MM.1S (cell line): ENCODE data around the gene ATP10B.
A peak's percentile ranks its signal among the peaks of the same experiment; 100 is the strongest.

ENCODE experiments used
- DNase-seq: peaks from one replicate; pipeline ENCODE4 v3.0.0-alpha.2; 2015
- H2AFZ ChIP-seq: fragments of 300-600 bp; sonication (generic); 2 replicates; pipeline ENCODE4 v1.6.0; 2016; ENCODE audit warnings: antibody characterized with exemption, low read length
- H3F3A ChIP-seq: fragments of 300-600 bp; sonication (generic); 2 replicates; pipeline ENCODE4 v1.6.1; 2016; ENCODE audit warnings: mild to moderate bottlenecking, antibody characterized with exemption, low read length, moderate library complexity, mixed read lengths; ENCODE audit not compliant: insufficient read depth
- H3K27ac ChIP-seq: fragments of 300-600 bp; sonication (generic); 2 replicates; pipeline ENCODE4 v1.5.1; 2016; ENCODE audit warnings: mild to moderate bottlenecking, low read length
- H3K27me3 ChIP-seq: fragments of 300-600 bp; sonication (generic); replicated peaks from 2 replicates; pipeline ENCODE4 v1.6.0; 2016; ENCODE audit warnings: low read length; ENCODE audit not compliant: insufficient read depth
- H3K36me3 ChIP-seq: fragments of 300-600 bp; sonication (generic); replicated peaks from 2 replicates; pipeline ENCODE4 v1.6.1; 2016; ENCODE audit warnings: mild to moderate bottlenecking, low read length, mixed read lengths; ENCODE audit not compliant: insufficient read depth
- H3K4me1 ChIP-seq: fragments of 300-600 bp; sonication (generic); 2 replicates; pipeline ENCODE4 v1.6.1; 2016; ENCODE audit warnings: low read length, mixed read lengths
- H3K4me2 ChIP-seq: fragments of 300-600 bp; sonication (generic); 2 replicates; pipeline ENCODE4 v1.6.0; 2016; ENCODE audit warnings: low read depth, low read length
- H3K4me3 ChIP-seq: fragments of 300-600 bp; sonication (generic); 2 replicates; pipeline ENCODE4 v1.5.1; 2016; ENCODE audit warnings: low read length, mixed read lengths
- H3K79me2 ChIP-seq: fragments of 300-600 bp; sonication (generic); 2 replicates; pipeline ENCODE4 v1.6.1; 2016; ENCODE audit warnings: mixed run types, low read length, mixed read lengths
- H3K9ac ChIP-seq: fragments of 300-600 bp; sonication (generic); 2 replicates; pipeline ENCODE4 v1.6.1; 2016; ENCODE audit warnings: low read length, mixed read lengths
- H3K9me2 ChIP-seq: fragments of 300-600 bp; sonication (generic); replicated peaks from 2 replicates; pipeline ENCODE4 v1.6.1; 2016; ENCODE audit warnings: mild to moderate bottlenecking, low read length, mixed read lengths; ENCODE audit not compliant: insufficient read depth
- H3K9me3 ChIP-seq: fragments of 300-600 bp; sonication (generic); replicated peaks from 2 replicates; pipeline ENCODE4 v1.6.1; 2016; ENCODE audit warnings: mild to moderate bottlenecking, low read length, mixed read lengths; ENCODE audit not compliant: insufficient read depth
- H4K20me1 ChIP-seq: fragments of 300-600 bp; sonication (generic); 2 replicates; pipeline ENCODE4 v1.6.1; 2016; ENCODE audit warnings: mild to moderate bottlenecking, low read length, moderate library complexity, mixed read lengths; ENCODE audit not compliant: insufficient read depth
- EZH2 ChIP-seq: fragments of 300-600 bp; sonication (generic); optimal IDR thresholded peaks from 2 replicates; pipeline ENCODE3; 2017; ENCODE audit warnings: low read depth, mild to moderate bottlenecking, antibody characterized with exemption, low read length, mixed read lengths
- EZH2phosphoT487 ChIP-seq: fragments of 300-600 bp; sonication (generic); IDR thresholded peaks from 2 replicates; pipeline ENCODE4 v1.6.1; 2018; ENCODE audit warnings: antibody characterized with exemption, low read length
- TF ChIP-seq, protein P1 (sequence below): fragments of 300-600 bp; sonication (generic); IDR thresholded peaks from 2 replicates; pipeline ENCODE4 v1.5.1; 2016; ENCODE audit warnings: antibody characterized with exemption, low read length, mixed read lengths

ATP10B gene

DNA sequence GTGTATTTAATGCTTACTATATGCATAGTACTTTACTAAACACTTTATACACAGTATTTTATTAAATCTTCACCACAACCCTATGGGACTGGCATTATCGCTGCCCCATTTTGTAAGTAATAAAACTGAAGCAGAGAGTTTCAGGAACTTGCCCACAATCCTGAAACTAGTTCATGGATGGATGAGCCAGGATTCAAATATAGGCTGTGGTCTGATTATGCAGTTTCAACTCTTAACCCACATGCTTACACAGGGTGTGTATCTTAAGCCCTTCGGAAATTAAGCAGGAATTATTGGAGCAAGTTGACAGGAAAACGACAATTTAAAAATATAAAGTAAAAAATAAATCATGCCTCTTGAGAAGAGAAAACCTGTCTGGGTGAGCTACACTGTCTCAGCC lies 109.0 kb downstream of the ATP10B start:
- no peak overlapping the region for H3K9ac ChIP-seq
- H3K27ac ChIP-seq = peak overlapping the region; percentile 44; the same call in 1 of the 2 replicates
- H3K79me2 ChIP-seq = no peaks in the 10 kb centered on the region
- no peak overlapping the region for H3K4me3 ChIP-seq
- peaks cover 53% of the 10 kb centered on the region for H3K4me1 ChIP-seq
- no peaks in the 10 kb centered on the region for H4K20me1 ChIP-seq
- peak; percentile 34 for DNase-seq
- no peaks in the 10 kb centered on the region for H3K9me2 ChIP-seq
- no peaks in the 10 kb centered on the region for H3K27me3 ChIP-seq
- H3K4me2 ChIP-seq = peak overlapping the region; percentile 21; the same call in 1 of the 2 replicates
- H2AFZ ChIP-seq = no peak overlapping the region
- no peaks in the 10 kb centered on the region for H3K9me3 ChIP-seq
- H3K36me3 ChIP-seq = no peaks in the 10 kb centered on the region
- H3F3A ChIP-seq = 0 out of 2 replicates have a peak, but pooled peaks cover 17% of the 10 kb centered on the region
- no peak for TF ChIP-seq EZH2phosphoT487

DNA sequence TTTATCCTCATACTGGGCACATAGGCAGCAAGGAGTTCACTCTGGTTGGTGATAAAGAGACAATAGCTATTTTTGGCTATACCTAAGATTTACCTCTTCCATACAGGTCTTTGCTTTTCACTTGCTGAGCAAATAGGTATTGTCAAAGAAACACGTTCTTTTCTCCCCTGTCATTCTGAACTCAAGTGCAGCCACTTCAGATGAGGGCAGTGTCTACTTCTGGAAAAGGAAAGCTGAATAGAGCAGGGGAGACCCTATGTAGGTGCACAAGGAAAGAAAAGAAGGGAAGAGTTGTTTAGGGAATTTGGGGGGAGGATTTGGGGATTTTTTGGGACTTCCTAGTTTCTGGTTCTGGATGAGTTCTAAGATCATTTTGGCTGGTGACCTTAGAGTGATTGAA lies 109.6 kb downstream of the ATP10B start:
- H3K27me3 ChIP-seq = no peaks in the 10 kb centered on the region
- H3K27ac ChIP-seq = no peak overlapping the region; the same call in 1 of the 2 replicates
- 0 out of 2 replicates have a peak, but pooled peaks cover 14% of the 10 kb centered on the region for H3F3A ChIP-seq
- no peak overlapping the region for H3K4me3 ChIP-seq
- TF ChIP-seq EZH2phosphoT487 (no peak), EZH2 (no peak)
- TF ChIP-seq, protein P1, sequence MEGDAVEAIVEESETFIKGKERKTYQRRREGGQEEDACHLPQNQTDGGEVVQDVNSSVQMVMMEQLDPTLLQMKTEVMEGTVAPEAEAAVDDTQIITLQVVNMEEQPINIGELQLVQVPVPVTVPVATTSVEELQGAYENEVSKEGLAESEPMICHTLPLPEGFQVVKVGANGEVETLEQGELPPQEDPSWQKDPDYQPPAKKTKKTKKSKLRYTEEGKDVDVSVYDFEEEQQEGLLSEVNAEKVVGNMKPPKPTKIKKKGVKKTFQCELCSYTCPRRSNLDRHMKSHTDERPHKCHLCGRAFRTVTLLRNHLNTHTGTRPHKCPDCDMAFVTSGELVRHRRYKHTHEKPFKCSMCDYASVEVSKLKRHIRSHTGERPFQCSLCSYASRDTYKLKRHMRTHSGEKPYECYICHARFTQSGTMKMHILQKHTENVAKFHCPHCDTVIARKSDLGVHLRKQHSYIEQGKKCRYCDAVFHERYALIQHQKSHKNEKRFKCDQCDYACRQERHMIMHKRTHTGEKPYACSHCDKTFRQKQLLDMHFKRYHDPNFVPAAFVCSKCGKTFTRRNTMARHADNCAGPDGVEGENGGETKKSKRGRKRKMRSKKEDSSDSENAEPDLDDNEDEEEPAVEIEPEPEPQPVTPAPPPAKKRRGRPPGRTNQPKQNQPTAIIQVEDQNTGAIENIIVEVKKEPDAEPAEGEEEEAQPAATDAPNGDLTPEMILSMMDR = no peak
- H3K9me2 ChIP-seq = no peaks in the 10 kb centered on the region
- no peak overlapping the region for H3K9ac ChIP-seq
- H3K9me3 ChIP-seq = no peaks in the 10 kb centered on the region
- no peak for DNase-seq
- H3K4me2 ChIP-seq = peak overlapping the region; percentile 21; the same call in 1 of the 2 replicates
- H3K4me1 ChIP-seq = peaks cover 50% of the 10 kb centered on the region
- H2AFZ ChIP-seq = no peak overlapping the region
- H3K79me2 ChIP-seq = no peaks in the 10 kb centered on the region
- no peaks in the 10 kb centered on the region for H3K36me3 ChIP-seq
- H4K20me1 ChIP-seq = no peaks in the 10 kb centered on the region

DNA sequence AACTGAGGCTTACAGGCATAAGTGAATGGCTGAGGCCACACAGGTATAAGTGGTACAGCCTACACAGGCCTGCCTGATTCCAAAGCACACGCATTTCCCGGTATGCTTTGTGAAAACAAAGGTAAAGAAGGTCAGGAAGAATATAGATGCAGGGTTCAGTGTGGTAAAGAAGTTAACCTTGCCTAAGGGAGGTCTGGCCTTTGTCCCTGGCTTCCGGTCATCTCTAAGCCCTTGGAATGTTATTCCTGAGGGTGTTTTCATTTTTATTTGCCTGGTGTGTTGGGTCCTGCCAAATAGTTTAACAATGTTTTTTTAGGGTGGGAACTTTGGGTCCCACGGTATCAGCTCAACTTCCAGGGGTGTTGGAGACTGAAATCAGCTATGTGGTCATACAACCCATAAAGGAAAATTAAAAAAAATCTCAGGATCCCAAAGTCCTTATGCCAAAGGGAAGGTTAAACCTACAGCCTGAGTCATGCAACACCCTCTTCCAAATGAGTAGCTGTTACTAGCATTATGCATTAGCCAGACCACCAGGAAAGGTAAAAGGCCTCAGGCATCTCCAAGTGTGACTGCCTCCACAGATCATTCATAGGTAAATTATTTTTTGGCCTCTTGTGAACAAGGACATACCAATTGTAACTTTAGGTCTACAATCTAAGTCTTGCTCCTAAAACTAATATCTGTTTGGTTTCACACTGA lies 124.6 kb downstream of the ATP10B start:
- Histone ChIP-seq H2AFZ (no peak overlapping the region), H3K4me3 (no peak overlapping the region), H3K4me2 (no peak overlapping the region), H3K9me2 (no peaks in the 10 kb centered on the region), H3K9me3 (no peaks in the 10 kb centered on the region), H3K4me1 (no peaks in the 10 kb centered on the region), H3K9ac (no peak overlapping the region), H3F3A (no peaks in the 10 kb centered on the region), H3K27ac (no peak overlapping the region), H4K20me1 (no peaks in the 10 kb centered on the region), H3K36me3 (no peaks in the 10 kb centered on the region), H3K27me3 (no peaks in the 10 kb centered on the region), H3K79me2 (no peaks in the 10 kb centered on the region)
- no peak for DNase-seq
- TF ChIP-seq EZH2phosphoT487 = no peak
- TF ChIP-seq EZH2 = no peak
- TF ChIP-seq, protein P1 = no peak

DNA sequence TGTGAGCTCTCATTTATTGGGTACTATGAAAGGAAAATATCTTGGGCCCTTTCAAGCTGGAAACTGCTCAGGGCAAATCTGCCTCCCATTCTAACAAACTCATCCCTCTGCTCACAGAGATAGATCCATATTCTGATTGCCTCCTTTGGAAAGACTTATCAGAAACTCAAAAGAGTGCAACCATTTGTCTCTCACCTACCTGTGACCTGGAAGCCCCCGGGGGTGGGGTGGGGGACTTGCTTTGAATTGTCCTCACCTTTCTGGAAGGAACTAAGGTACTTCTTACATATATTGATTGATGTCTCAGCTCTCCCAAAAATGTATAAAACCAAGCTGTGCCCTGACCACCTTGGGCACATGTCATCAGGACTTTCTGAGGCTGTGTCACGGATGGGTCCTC lies 125.3 kb downstream of the ATP10B start:
- TF ChIP-seq EZH2phosphoT487 (no peak), EZH2 (no peak)
- TF ChIP-seq, protein P1 = no peak
- no peaks in the 10 kb centered on the region for H3F3A ChIP-seq
- DNase-seq = no peak

More for the DNA sequence above, 125.3 kb downstream of the ATP10B start:
- H3K9ac ChIP-seq = no peak overlapping the region
- H3K9me3 ChIP-seq = no peaks in the 10 kb centered on the region
- no peak overlapping the region for H3K27ac ChIP-seq
- no peak overlapping the region for H3K4me2 ChIP-seq
- no peaks in the 10 kb centered on the region for H4K20me1 ChIP-seq
- no peaks in the 10 kb centered on the region for H3K4me1 ChIP-seq
- H3K79me2 ChIP-seq = no peaks in the 10 kb centered on the region
- H3K9me2 ChIP-seq = no peaks in the 10 kb centered on the region
- H2AFZ ChIP-seq = no peak overlapping the region
- no peaks in the 10 kb centered on the region for H3K27me3 ChIP-seq
- no peak overlapping the region for H3K4me3 ChIP-seq
- no peaks in the 10 kb centered on the region for H3K36me3 ChIP-seq
